Left renal cortex interstitium (tissue), 4 donors: ENCODE results near the gene GJC2. TPM values are rescaled to one million over a fixed set of nuclear protein-coding genes. Genes with fewer than 3 reads are reported as not detected.

Experiments
- polyA plus RNA-seq, 4 donors: library from polyadenylated mRNA; unstranded; fragments of 120-200 nt; gene quantifications; one replicate each; pipeline ENCODE4 v1.2.1, GENCODE V29; 2013; ENCODE audit not compliant: insufficient read length in 4 of 4

The GJC2 gene
- polyA plus RNA-seq, 4 donors = 0.56 to 1.2 (median 0.78) TPM

Other genes with a start within 250 kb of the GJC2 start
- gene WNT9A, start 202.0 kb upstream of the GJC2 start, polyA plus RNA-seq = 1 to 10 TPM; 1.3 to 1.8 (median 1.6) TPM
- under 1 TPM; 0.12 to 0.36 (median 0.22) TPM for gene WNT3A, start 142.9 kb upstream of the GJC2 start, polyA plus RNA-seq
- gene ARF1, start 67.2 kb upstream of the GJC2 start, polyA plus RNA-seq = 100 to 1,000 TPM; 311 to 414 (median 343) TPM
- 10 to 100 TPM; 13.1 to 26.9 (median 24.2) TPM for gene C1orf35, start 46.6 kb upstream of the GJC2 start, polyA plus RNA-seq
- gene MRPL55, start 40.6 kb upstream of the GJC2 start, polyA plus RNA-seq = 10 to 100 TPM; 37.4 to 60.9 (median 49.0) TPM
- gene GUK1, start 9.7 kb upstream of the GJC2 start, polyA plus RNA-seq = 100 to 1,000 TPM; 107 to 169 (median 142) TPM
- 1 to 10 TPM; 4.1 to 6.6 (median 5.8) TPM for gene IBA57, start 15.9 kb downstream of the GJC2 start, polyA plus RNA-seq
- 10 to 100 TPM; 16.5 to 49.7 (median 34.5) TPM for gene OBSCN, start 58.1 kb downstream of the GJC2 start, polyA plus RNA-seq